CD4-positive, alpha-beta T cell treated with Interleukin-12 subunit alpha and Interleukin-12 subunit beta, for 1 hour (primary cell): ENCODE results near the gene CAMKMT.
"Not testable (repeated sequence)": the region's sequence is repeated elsewhere in the genome, so short reads cannot be mapped to it uniquely, and the experiment has no call there.

Source experiments
- DNase-seq: peaks from one replicate; pipeline ENCODE4 v3.0.0-alpha.2; 2020

Gene CAMKMT

GRCh38 chr2:44450082-44450481 is 88.3 kb downstream of the CAMKMT start:
- DNase-seq: no peak

GRCh38 chr2:44450806-44451205 is 89.1 kb downstream of the CAMKMT start:
- no peak for DNase-seq

GRCh38 chr2:44452069-44452583 is 90.4 kb downstream of the CAMKMT start:
- no peak for DNase-seq

- DNase-seq: no peak
Observed at GRCh38 chr2:44453259-44453658, 91.5 kb downstream of the CAMKMT start.

GRCh38 chr2:44455877-44456276 is 94.1 kb downstream of the CAMKMT start:
- no peak for DNase-seq

- DNase-seq: no peak
Observed at GRCh38 chr2:44456946-44457345, 95.2 kb downstream of the CAMKMT start.

GRCh38 chr2:44459739-44460138 is 98.0 kb downstream of the CAMKMT start:
- DNase-seq: no peak

GRCh38 chr2:44462934-44463849 is 101.4 kb downstream of the CAMKMT start:
- no peak for DNase-seq

- DNase-seq: no peak
Observed at GRCh38 chr2:44464437-44464836, 102.7 kb downstream of the CAMKMT start.

- DNase-seq: no peak
Observed at GRCh38 chr2:44470151-44470550, 108.4 kb downstream of the CAMKMT start.

GRCh38 chr2:44477657-44478414 is 116.1 kb downstream of the CAMKMT start:
- no peak for DNase-seq

GRCh38 chr2:44479127-44479887 is 117.6 kb downstream of the CAMKMT start:
- peak; percentile 76 for DNase-seq

- DNase-seq: no peak
Observed at GRCh38 chr2:44480068-44480467, 118.3 kb downstream of the CAMKMT start.

GRCh38 chr2:44487052-44487451 is 125.3 kb downstream of the CAMKMT start:
- DNase-seq: no peak

GRCh38 chr2:44490726-44491125 is 129.0 kb downstream of the CAMKMT start:
- no peak for DNase-seq

- no peak for DNase-seq
Observed at GRCh38 chr2:44494006-44494405, 132.3 kb downstream of the CAMKMT start.

GRCh38 chr2:44495035-44495434 is 133.3 kb downstream of the CAMKMT start:
- no peak for DNase-seq

GRCh38 chr2:44495544-44495943 is 133.8 kb downstream of the CAMKMT start:
- no peak for DNase-seq

- DNase-seq: no peak
Observed at GRCh38 chr2:44496130-44496529, 134.4 kb downstream of the CAMKMT start.

GRCh38 chr2:44498551-44498950 is 136.8 kb downstream of the CAMKMT start:
- DNase-seq: no peak

- DNase-seq: not testable (repeated sequence)
Observed at GRCh38 chr2:44505664-44506063, 143.9 kb downstream of the CAMKMT start.

- DNase-seq: no peak
Observed at GRCh38 chr2:44510246-44510645, 148.5 kb downstream of the CAMKMT start.

- DNase-seq: no peak
Observed at GRCh38 chr2:44515416-44515815, 153.7 kb downstream of the CAMKMT start.
